ENCODE data around the gene KLK10. TPM values are rescaled to one million over a fixed set of nuclear protein-coding genes. Genes with fewer than 3 reads are reported as not detected.

KLK10 gene
- total RNA-seq, 4 donors from 2014 or later = 0.63 TPM; not detected in 3

- Histone ChIP-seq H3K27me3 (peaks cover 16% of the 10 kb centered on the region), H3K27ac (no peak overlapping the region), H3K9me3 (no peaks in the 10 kb centered on the region), H3K4me3 (replicated peaks in 1 of 3) (no peak overlapping the region), H3K4me1 (peaks cover 0 to 8% of the 10 kb centered on the region in 2 donors), H3K36me3 (no peaks in the 10 kb centered on the region)
- DNase-seq = no peak
- WGBS, 2 donors = 72 to 75% methylated on average over 12 of the region's 12 CpGs
- TF ChIP-seq CTCF (IDR thresholded peaks at IDR 0.05) = no peak
- TF ChIP-seq POLR2A (IDR thresholded peaks at IDR 0.05) = no peak
- intact Hi-C loops (cut with DNase I) = no loop called here
These were observed 6.8 kb downstream of the KLK10 start for GRCh38 chr19:51012661-51013190.

- 64 to 68% methylated on average over 4 of the region's 4 CpGs for WGBS, 2 donors
- Histone ChIP-seq H3K4me3 (replicated peaks in 1 of 3) (no peak overlapping the region), H3K27me3 (no peaks in the 10 kb centered on the region), H3K36me3 (no peaks in the 10 kb centered on the region), H3K9me3 (no peaks in the 10 kb centered on the region), H3K4me1 (no peaks in the 10 kb centered on the region), H3K27ac (no peak overlapping the region)
- DNase-seq = no peak
- TF ChIP-seq CTCF (IDR thresholded peaks at IDR 0.05) = no peak
- TF ChIP-seq POLR2A (IDR thresholded peaks at IDR 0.05) = no peak
- intact Hi-C loops (cut with DNase I) = no loop called here
These were observed 9.3 kb downstream of the KLK10 start for GRCh38 chr19:51010066-51010795.

GRCh38 chr19:51009061-51009891 lies 10.2 kb downstream of the KLK10 start:
- no peaks in the 10 kb centered on the region for H3K36me3 ChIP-seq
- no peak overlapping the region for H3K27ac ChIP-seq
- DNase-seq = no peak
- 68 to 76% methylated on average over 19 of the region's 19 CpGs for WGBS, 2 donors
- H3K27me3 ChIP-seq = no peaks in the 10 kb centered on the region
- H3K4me3 ChIP-seq (replicated peaks in 1 of 3) = no peak overlapping the region
- H3K4me1 ChIP-seq = no peaks in the 10 kb centered on the region
- H3K9me3 ChIP-seq = no peaks in the 10 kb centered on the region
- intact Hi-C loops (cut with DNase I) = no loop called here
- no peak for TF ChIP-seq POLR2A (IDR thresholded peaks at IDR 0.05)
- no peak for TF ChIP-seq CTCF (IDR thresholded peaks at IDR 0.05)

GRCh38 chr19:51007488-51007887 lies 12.0 kb downstream of the KLK10 start:
- Histone ChIP-seq H3K4me1 (no peaks in the 10 kb centered on the region), H3K27ac (no peak overlapping the region), H3K27me3 (no peaks in the 10 kb centered on the region), H3K9me3 (no peaks in the 10 kb centered on the region), H3K36me3 (no peaks in the 10 kb centered on the region), H3K4me3 (replicated peaks in 1 of 3) (no peak overlapping the region)
- WGBS, 2 donors = 83 to 88% methylated on average over 3 of the region's 3 CpGs
- DNase-seq = no peak
- intact Hi-C loops (cut with DNase I) = no loop called here
- TF ChIP-seq CTCF (IDR thresholded peaks at IDR 0.05) (no peak), POLR2A (IDR thresholded peaks at IDR 0.05) (no peak)

GRCh38 chr19:51006406-51006805 lies 13.1 kb downstream of the KLK10 start:
- no peak for DNase-seq
- no peaks in the 10 kb centered on the region for H3K36me3 ChIP-seq
- no peak overlapping the region for H3K27ac ChIP-seq
- H3K4me3 ChIP-seq (replicated peaks in 1 of 3) = no peak overlapping the region
- intact Hi-C loops (cut with DNase I) = no loop called here
- peaks cover 7% of the 10 kb centered on the region for H3K27me3 ChIP-seq
- no peaks in the 10 kb centered on the region for H3K4me1 ChIP-seq
- no peaks in the 10 kb centered on the region for H3K9me3 ChIP-seq
- WGBS, 2 donors = 14 to 59% methylated on average over 2 to 7 of the region's 8 CpGs
- TF ChIP-seq POLR2A (IDR thresholded peaks at IDR 0.05) (no peak), CTCF (IDR thresholded peaks at IDR 0.05) (no peak)

All from thyroid gland (tissue), 4 donors.